ENCODE measurements around the gene ATG2A. TPM values are rescaled to one million over a fixed set of nuclear protein-coding genes. Genes with fewer than 3 reads are reported as not detected.
A peak's percentile ranks its signal among the peaks of the same experiment; 100 is the strongest.

The ATG2A gene
- total and polyA plus RNA-seq, 9 of the 15 experiments (the other 6 are each of a cell fraction or from before 2014, with no cell fraction given): 0.25 to 45.9 (median 5.2) TPM

GRCh38 chr11:64888729-64889511 lies 28.1 kb downstream of the ATG2A start (continued):
- TF ChIP-seq THAP12 (CRISPR knock-in tag; IDR thresholded peaks at IDR 0.05) (0 out of 2 replicates have a peak, but pooled peaks have one; percentile 36), DDX20 (tag; IDR thresholded peaks at IDR 0.05; ENCODE audit: low read depth) (no peak), KAT7 (CRISPR knock-in tag; IDR thresholded peaks at IDR 0.05; ENCODE audit: borderline replicate concordance) (no peak; the same call in 1 of the 2 replicates), NR3C1 (CRISPR knock-in tag; IDR thresholded peaks at IDR 0.05) (no peak), L3MBTL2 (IDR thresholded peaks at IDR 0.05) (peak; percentile 73; the same call in 1 of the 2 replicates), ZNF586 (CRISPR knock-in tag; conservative IDR thresholded peaks at IDR 0.05) (no peak), PTTG1 (tag; IDR thresholded peaks at IDR 0.05; ENCODE audit: low read depth) (no peak), ZNF134 (CRISPR knock-in tag; conservative IDR thresholded peaks at IDR 0.05) (no peak), ZNF407 (IDR thresholded peaks at IDR 0.05; ENCODE audit: low read depth) (no peak), NFRKB (IDR thresholded peaks at IDR 0.05; ENCODE audit: low read depth) (peak; percentile 27; the same call in 1 of the 2 replicates), ZNF609 (CRISPR knock-in tag; IDR thresholded peaks at IDR 0.05; ENCODE audit: borderline replicate concordance) (0 out of 2 replicates have a peak, but pooled peaks have one; percentile 48), ZNF57 (CRISPR knock-in tag; IDR thresholded peaks at IDR 0.05) (no peak)

All from K562 (cell line).